Gastroesophageal sphincter (tissue), 4 donors: ENCODE data around the gene NPC2. TPM values are rescaled to one million over a fixed set of nuclear protein-coding genes. Genes with fewer than 3 reads are reported as not detected.

Source experiments
- ATAC-seq: fragments of 150-250 bp; one replicate; pipeline ENCODE4 v1.9.1; 2016; ENCODE audit warnings: mild to moderate bottlenecking, moderate library complexity
- H3K27ac ChIP-seq, 4 donors: fragments of 200-600 bp; sonication (generic) in 3 of 4; 1 replicate in 3 of 4; 2 replicates in 1 of 4; pipeline ENCODE4 v1.5.1; 2016 to 2019
- H3K27me3 ChIP-seq: fragments of 200-600 bp; sonication (generic); one replicate; pipeline ENCODE4 v1.5.1; 2019
- H3K36me3 ChIP-seq, 2 donors: fragments of 200-600 bp; sonication (generic); one replicate each; pipeline ENCODE4 v1.5.1; 2019; ENCODE audit warnings: control low read depth in 1 of 2
- H3K4me1 ChIP-seq, 3 donors: fragments of 200-600 bp; sonication (generic); 1 replicate in 2 of 3; 2 replicates in 1 of 3; pipeline ENCODE4 v1.5.1; 2016 to 2019; ENCODE audit warnings: control low read depth in 2 of 3
- H3K4me3 ChIP-seq, 2 donors: fragments of 200-600 bp; sonication (generic); one replicate each; pipeline ENCODE4 v1.5.1; 2019; ENCODE audit warnings: mild to moderate bottlenecking in 1 of 2, moderate library complexity in 1 of 2
- H3K9me3 ChIP-seq, 3 donors: fragments of 200-600 bp; sonication (generic); one replicate each; pipeline ENCODE4 v1.5.1; 2017 to 2019; ENCODE audit warnings: control low read depth in 2 of 3
- EP300 ChIP-seq: sonication (generic); formaldehyde crosslinking; IDR thresholded peaks from one replicate; pipeline ENCODE4 v1.6.1; 2017; ENCODE audit warnings: antibody characterized with exemption, mild to moderate bottlenecking
- POLR2A ChIP-seq, 2 donors: fragments of 450-650 bp; IDR thresholded peaks; one replicate each; pipeline ENCODE4 v1.6.1; 2017; ENCODE audit warnings: antibody characterized with exemption in 2 of 2, mild to moderate bottlenecking in 2 of 2, moderate library complexity in 1 of 2
- POLR2AphosphoS5 ChIP-seq: sonication (generic); formaldehyde crosslinking; IDR thresholded peaks from one replicate; pipeline ENCODE4 v1.6.1; 2017; ENCODE audit warnings: antibody characterized with exemption
- WGBS, 2 donors: methylation state at CpG; one replicate each; pipeline ENCODE4 v1.1.5; 2018; ENCODE audit warnings: low coverage in 1 of 2; 5-methylcytosine and 5-hydroxymethylcytosine counted together
- total RNA-seq, 4 donors: library from RNA; depleted of rRNA; stranded (reverse); fragments of >200 nt; gene quantifications; one replicate each; pipeline ENCODE4 v1.1.0, GENCODE V29; 2016
- TF ChIP-seq, protein P1 (sequence below), 4 experiments: fragments of 200-600 bp in 2 of 4; fragments of 450-650 bp in 2 of 4; sonication (generic) in 1 of 4; IDR thresholded peaks; one replicate each; pipeline ENCODE4 v1.5.1; 2017 to 2019; ENCODE audit warnings: antibody characterized with exemption in 4 of 4, mild to moderate bottlenecking in 2 of 4, moderate library complexity in 2 of 4

NPC2 gene
- total RNA-seq, 4 donors from 2014 or later, result 81.9 to 302 (median 227) TPM

DNA sequence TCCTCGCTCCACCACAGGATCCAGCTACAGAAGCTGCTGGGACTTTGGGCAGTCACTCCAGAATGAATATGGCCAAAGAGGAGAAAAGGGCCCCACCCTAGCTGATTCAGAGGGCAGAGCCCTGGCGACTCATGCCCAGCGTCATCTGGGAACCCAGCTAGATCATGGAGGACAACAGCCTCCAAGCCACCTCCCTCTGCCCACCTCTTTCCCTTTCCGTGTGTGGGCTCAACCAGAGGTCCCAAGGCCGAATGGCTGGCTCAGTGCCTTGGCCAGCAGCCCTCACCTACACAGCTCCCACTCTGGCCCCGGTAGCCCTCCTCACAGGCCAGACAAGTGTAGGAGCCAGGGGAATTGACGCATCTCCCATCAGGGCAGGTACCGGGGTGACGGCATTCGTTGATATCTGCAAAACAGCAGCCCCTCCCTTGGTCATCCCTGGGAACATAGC is 17.9 kb upstream of the NPC2 start:
- TF ChIP-seq EP300, result no peak
- no peak for TF ChIP-seq POLR2A (IDR thresholded peaks at IDR 0.05)
- TF ChIP-seq POLR2AphosphoS5, result no peak
- TF ChIP-seq, protein P1, sequence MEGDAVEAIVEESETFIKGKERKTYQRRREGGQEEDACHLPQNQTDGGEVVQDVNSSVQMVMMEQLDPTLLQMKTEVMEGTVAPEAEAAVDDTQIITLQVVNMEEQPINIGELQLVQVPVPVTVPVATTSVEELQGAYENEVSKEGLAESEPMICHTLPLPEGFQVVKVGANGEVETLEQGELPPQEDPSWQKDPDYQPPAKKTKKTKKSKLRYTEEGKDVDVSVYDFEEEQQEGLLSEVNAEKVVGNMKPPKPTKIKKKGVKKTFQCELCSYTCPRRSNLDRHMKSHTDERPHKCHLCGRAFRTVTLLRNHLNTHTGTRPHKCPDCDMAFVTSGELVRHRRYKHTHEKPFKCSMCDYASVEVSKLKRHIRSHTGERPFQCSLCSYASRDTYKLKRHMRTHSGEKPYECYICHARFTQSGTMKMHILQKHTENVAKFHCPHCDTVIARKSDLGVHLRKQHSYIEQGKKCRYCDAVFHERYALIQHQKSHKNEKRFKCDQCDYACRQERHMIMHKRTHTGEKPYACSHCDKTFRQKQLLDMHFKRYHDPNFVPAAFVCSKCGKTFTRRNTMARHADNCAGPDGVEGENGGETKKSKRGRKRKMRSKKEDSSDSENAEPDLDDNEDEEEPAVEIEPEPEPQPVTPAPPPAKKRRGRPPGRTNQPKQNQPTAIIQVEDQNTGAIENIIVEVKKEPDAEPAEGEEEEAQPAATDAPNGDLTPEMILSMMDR (IDR thresholded peaks at IDR 0.05), result no peak

GRCh38 chr14:74510223-74510931 is 17.3 kb upstream of the NPC2 start:
- no peaks in the 10 kb centered on the region for H3K4me1 ChIP-seq
- WGBS, 2 donors, result 70% methylated on average over 2 of the region's 21 CpGs; no CpG with 5 or more reads in 1 of the 2 donors
- H3K27ac ChIP-seq, result peak overlapping the region in 1 of 4 donors; percentile 22
- ATAC-seq, result no peak
- no peaks in the 10 kb centered on the region for H3K27me3 ChIP-seq
- H3K4me3 ChIP-seq, result no peak overlapping the region
- H3K36me3 ChIP-seq, result peaks cover 0 to 62% of the 10 kb centered on the region in 2 donors
- no peaks in the 10 kb centered on the region for H3K9me3 ChIP-seq
- TF ChIP-seq EP300 (no peak), POLR2A (IDR thresholded peaks at IDR 0.05) (no peak), POLR2AphosphoS5 (no peak)
- TF ChIP-seq, protein P1 (IDR thresholded peaks at IDR 0.05), result no peak

More for the DNA sequence above, 17.9 kb upstream of the NPC2 start:
- H3K4me1 ChIP-seq, result no peaks in the 10 kb centered on the region
- H3K4me3 ChIP-seq, result no peak overlapping the region
- no peaks in the 10 kb centered on the region for H3K27me3 ChIP-seq
- ATAC-seq, result peak; percentile 47
- peaks cover 0 to 65% of the 10 kb centered on the region in 2 donors for H3K36me3 ChIP-seq
- H3K9me3 ChIP-seq, result no peaks in the 10 kb centered on the region
- 54% methylated on average over 4 of the region's 10 CpGs; no CpG with 5 or more reads in 1 of the 2 donors for WGBS, 2 donors
- H3K27ac ChIP-seq, result no peak overlapping the region

DNA sequence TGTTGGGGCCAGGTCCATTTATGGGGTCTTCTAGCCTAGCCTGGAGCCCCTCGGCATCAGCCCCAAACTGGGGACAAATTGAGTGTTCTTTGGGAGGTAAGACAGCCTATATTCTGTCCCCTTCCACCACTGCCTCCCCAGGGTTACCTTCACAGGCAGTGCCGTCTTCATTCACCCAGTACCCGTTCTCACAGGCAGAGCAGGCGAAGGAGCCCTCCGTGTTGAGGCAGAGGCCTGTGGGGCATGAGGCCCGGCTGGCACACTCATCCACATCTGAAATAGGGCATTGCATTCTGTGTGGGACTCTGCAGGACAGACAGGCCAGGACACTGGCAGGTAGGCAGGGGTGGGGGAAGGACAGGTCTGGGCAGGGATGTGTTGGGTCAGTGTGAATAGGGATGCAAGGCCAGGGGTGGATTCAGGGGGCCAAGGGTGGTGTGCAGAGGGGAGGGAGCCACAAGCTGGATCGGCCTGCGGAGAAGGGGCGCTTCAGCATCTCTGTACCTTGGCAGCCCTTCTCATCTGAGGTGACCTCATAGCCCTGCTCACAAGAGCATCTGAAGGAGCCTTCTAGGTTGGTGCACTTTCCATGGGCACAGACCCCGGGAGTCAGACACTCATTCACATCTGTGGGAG is 16.6 kb upstream of the NPC2 start:
- no peaks in the 10 kb centered on the region for H3K27me3 ChIP-seq
- no peaks in the 10 kb centered on the region for H3K4me1 ChIP-seq
- peaks cover 0 to 66% of the 10 kb centered on the region in 2 donors for H3K36me3 ChIP-seq
- 80% methylated on average over 6 of the region's 10 CpGs; no CpG with 5 or more reads in 1 of the 2 donors for WGBS, 2 donors
- TF ChIP-seq, protein P1 (IDR thresholded peaks at IDR 0.05), result no peak
- TF ChIP-seq POLR2AphosphoS5 (no peak), POLR2A (IDR thresholded peaks at IDR 0.05) (no peak), EP300 (no peak)
- H3K27ac ChIP-seq, result no peak overlapping the region
- H3K9me3 ChIP-seq, result no peaks in the 10 kb centered on the region
- no peak for ATAC-seq
- H3K4me3 ChIP-seq, result no peak overlapping the region

GRCh38 chr14:74508844-74509428 is 15.8 kb upstream of the NPC2 start:
- Histone ChIP-seq H3K9me3 (no peaks in the 10 kb centered on the region), H3K27me3 (no peaks in the 10 kb centered on the region), H3K36me3 (peaks cover 0 to 74% of the 10 kb centered on the region in 2 donors), H3K27ac (no peak overlapping the region), H3K4me3 (no peak overlapping the region), H3K4me1 (no peaks in the 10 kb centered on the region)
- ATAC-seq, result no peak
- WGBS, 2 donors, result 66% methylated on average over 4 of the region's 13 CpGs; no CpG with 5 or more reads in 1 of the 2 donors
- TF ChIP-seq POLR2A (IDR thresholded peaks at IDR 0.05), result no peak
- no peak for TF ChIP-seq POLR2AphosphoS5
- no peak for TF ChIP-seq EP300
- TF ChIP-seq, protein P1 (IDR thresholded peaks at IDR 0.05), result no peak
